AG04449 (cell line): Measurements from ENCODE around the gene S1PR1.

Experiments
- CTCF ChIA-PET: fragments of 350-600 bp; formaldehyde crosslinking; extraction: SDS; loops from one replicate; lab custom pipeline; 2021; ENCODE audit warnings: antibody characterized with exemption; lab: Yijun Ruan, JAX
- POLR2A ChIA-PET: fragments of 400-600, 350-600 bp; formaldehyde crosslinking; extraction: SDS; loops from one replicate; lab custom pipeline; 2020; ENCODE audit warnings: antibody characterized with exemption, inconsistent platforms; lab: Yijun Ruan, JAX
- DNase-seq: peaks from one replicate; pipeline ENCODE4 v3.0.0-alpha.2; 2010; ENCODE audit warnings: low read depth, low spot score
- H3K4me3 ChIP-seq: 2 replicates; pipeline ENCODE4 v1.5.1; 2011; ENCODE audit warnings: low read depth, mild to moderate bottlenecking, control low read depth, low read length
- TF ChIP-seq, protein P1 (sequence below): IDR thresholded peaks from one replicate; pipeline ENCODE4 v1.5.1; 2011; ENCODE audit warnings: mild to moderate bottlenecking, moderate library complexity, low read length, control low read depth, inconsistent platforms; ENCODE audit not compliant: insufficient read depth; ENCODE audit errors: missing control alignments

S1PR1 gene

DNA sequence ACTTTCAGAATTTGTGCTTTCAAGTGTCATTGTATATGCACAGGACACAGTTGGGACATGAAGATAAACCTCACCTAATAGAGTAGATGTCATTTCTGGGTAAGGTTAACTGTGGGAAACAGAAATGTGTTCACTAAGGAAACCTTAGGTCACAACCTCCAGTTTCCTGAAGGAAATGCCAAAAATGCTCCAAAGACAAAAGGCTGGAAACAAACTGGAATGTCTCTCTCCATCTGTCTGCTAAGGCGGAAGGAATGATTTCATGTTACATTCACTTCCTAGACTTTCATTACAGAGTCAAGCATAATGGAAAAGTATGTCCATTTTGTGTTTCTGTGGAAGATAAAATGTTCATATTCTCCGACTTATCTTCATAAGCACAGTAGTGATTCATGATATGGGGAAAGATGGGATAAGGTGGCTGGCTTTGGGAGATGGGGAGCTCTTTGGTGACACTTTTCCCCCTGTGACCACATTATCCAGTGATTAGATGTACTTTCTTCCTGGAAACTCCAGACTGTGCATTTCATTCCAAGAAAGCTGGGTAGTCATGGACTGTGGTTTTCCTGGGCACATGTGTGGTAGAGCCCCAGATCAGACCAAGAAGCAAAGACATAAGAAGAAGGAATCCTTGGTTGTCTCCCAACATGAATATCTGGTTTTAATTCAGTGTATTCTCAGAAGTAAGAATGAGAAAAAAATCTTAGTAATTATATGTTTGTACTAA, 5.7 kb downstream of the S1PR1 start:
- no peak overlapping the region for H3K4me3 ChIP-seq
- TF ChIP-seq, protein P1, sequence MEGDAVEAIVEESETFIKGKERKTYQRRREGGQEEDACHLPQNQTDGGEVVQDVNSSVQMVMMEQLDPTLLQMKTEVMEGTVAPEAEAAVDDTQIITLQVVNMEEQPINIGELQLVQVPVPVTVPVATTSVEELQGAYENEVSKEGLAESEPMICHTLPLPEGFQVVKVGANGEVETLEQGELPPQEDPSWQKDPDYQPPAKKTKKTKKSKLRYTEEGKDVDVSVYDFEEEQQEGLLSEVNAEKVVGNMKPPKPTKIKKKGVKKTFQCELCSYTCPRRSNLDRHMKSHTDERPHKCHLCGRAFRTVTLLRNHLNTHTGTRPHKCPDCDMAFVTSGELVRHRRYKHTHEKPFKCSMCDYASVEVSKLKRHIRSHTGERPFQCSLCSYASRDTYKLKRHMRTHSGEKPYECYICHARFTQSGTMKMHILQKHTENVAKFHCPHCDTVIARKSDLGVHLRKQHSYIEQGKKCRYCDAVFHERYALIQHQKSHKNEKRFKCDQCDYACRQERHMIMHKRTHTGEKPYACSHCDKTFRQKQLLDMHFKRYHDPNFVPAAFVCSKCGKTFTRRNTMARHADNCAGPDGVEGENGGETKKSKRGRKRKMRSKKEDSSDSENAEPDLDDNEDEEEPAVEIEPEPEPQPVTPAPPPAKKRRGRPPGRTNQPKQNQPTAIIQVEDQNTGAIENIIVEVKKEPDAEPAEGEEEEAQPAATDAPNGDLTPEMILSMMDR, result no peak
- ChIA-PET CTCF (interaction anchor here (1.2 kb wide), 1 partner anchor 313 kb away, joined by 4 read pairs; no protein-coding TSS in a partner anchor), POLR2A (no interaction called here)
- no peak for DNase-seq

DNA sequence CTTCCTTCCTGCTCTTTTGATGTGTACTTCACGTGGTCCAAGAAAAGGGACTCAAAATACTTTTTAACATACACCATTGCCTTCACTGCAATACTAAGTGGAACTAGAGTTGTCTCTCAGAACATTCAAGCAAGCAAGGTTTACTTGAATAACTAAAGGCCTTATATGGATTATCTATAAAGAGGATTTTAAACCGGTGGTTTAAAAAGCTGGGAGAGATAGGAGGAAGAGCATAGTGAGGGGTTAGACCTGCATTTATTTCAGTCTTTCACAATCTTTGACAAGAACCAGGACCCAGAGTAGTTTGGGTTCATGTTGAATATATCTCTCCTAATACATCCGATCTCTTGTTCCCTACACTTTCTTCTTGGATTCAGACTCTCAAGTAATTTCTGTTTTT, 6.9 kb downstream of the S1PR1 start:
- CTCF ChIA-PET, result interaction anchor here (1.6 kb wide), 1 partner anchor 45 kb away, joined by 10 read pairs; no protein-coding TSS in a partner anchor
- H3K4me3 ChIP-seq, result no peak overlapping the region

DNA sequence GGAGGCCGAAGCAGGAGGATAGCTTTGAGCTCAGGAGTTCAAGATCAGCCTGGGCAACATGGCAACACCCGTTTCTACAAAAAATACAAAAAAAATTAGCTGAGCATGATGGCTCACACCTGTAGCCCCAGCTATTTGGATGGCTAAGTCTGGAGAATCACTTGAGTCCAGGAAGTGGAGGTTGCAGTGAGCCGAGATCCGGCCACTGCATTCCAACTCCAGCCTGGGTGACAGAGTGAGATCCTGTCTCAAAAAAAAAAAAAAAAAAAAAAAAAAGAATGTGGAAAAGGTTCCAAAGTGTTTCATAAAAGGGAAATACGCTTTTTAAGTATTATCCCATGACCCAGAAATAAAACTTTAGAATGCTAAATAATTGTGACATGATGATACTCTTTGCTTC, 8.0 kb downstream of the S1PR1 start:
- TF ChIP-seq, protein P1, result no peak
- H3K4me3 ChIP-seq, result no peak overlapping the region
- ChIA-PET CTCF (interaction anchor here (1.5 to 1.6 kb wide), 2 partner anchors 43 to 44 kb away, joined by 3 to 10 read pairs; no protein-coding TSS in a partner anchor), POLR2A (no interaction called here)
- DNase-seq, result no peak

More for the DNA sequence above, 6.9 kb downstream of the S1PR1 start:
- no peak for DNase-seq
- TF ChIP-seq, protein P1, result no peak
- POLR2A ChIA-PET, result no interaction called here

DNA sequence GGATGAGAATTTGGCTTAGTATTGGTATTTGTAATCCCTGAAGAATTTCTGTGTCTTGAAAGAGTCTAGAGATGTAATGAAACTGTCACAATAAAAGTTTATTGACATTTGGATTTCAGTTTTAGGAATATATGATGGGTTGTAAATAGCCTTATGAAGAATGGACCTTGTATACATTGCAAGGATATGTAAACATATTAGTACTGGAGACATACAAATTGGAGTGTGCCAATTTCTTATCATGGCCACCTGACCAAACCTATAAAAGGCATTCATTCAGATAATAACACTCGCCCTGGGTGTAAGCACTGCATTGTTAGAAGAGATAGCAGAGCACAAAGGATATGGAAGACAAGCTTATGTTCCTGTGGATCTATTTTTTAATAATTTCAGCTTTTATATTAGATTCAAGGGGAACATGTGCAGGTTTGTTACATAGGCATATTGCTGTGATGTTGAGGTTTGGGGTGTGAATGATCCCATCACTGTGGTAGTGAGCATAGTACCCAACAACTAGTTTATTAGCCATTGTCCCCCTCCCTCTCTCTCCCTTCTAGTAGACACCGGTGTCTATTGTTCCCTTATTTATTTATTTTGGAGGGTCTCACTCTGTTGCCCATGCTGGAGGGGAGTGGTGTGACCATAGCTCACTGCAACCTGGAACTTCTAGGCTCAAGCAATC, 8.6 kb downstream of the S1PR1 start:
- ChIA-PET CTCF (interaction anchor here (1.5 kb wide), 1 partner anchor 43 kb away, joined by 3 read pairs; no protein-coding TSS in a partner anchor), POLR2A (no interaction called here)
- no peak for DNase-seq

GRCh38 chr1:101247404-101248287, 10.8 kb downstream of the S1PR1 start:
- H3K4me3 ChIP-seq, result no peak overlapping the region
- POLR2A ChIA-PET, result no interaction called here
- TF ChIP-seq, protein P1, result no peak
- CTCF ChIA-PET, result interaction anchor here (1.1 to 9.4 kb wide), 2 partner anchors 8 to 41 kb away, joined by 5 to 98 read pairs; partner anchors contain the start of gene S1PR1
- DNase-seq, result no peak

More for the DNA sequence above, 8.6 kb downstream of the S1PR1 start:
- TF ChIP-seq, protein P1, result no peak
- H3K4me3 ChIP-seq, result no peak overlapping the region
